H9 (cell line): ENCODE data around the gene SLCO3A1. TPM values are rescaled to one million over a fixed set of nuclear protein-coding genes. Genes with fewer than 3 reads are reported as not detected.
A peak's percentile ranks its signal among the peaks of the same experiment; 100 is the strongest.

Source experiments
- DNase-seq: peaks from one replicate; pipeline ENCODE4 v3.0.0-alpha.2; 2017
- H2AFZ ChIP-seq: one replicate; pipeline ENCODE4 v1.6.1; 2013; ENCODE audit warnings: mild to moderate bottlenecking, low read length, control low read depth, moderate library complexity
- H2AK5ac ChIP-seq: 2 replicates; pipeline ENCODE4 v1.6.1; 2013; ENCODE audit warnings: low read length, control low read depth, mixed read lengths; ENCODE audit not compliant: insufficient read length
- H2BK120ac ChIP-seq: one replicate; pipeline ENCODE4 v1.6.1; 2013; ENCODE audit warnings: low read depth, mild to moderate bottlenecking, low read length, control low read depth, inconsistent platforms; ENCODE audit not compliant: poor library complexity, severe bottlenecking
- H2BK12ac ChIP-seq: 2 replicates; pipeline ENCODE4 v1.6.1; 2013; ENCODE audit warnings: low read length, control low read depth, mixed read lengths, low read depth; ENCODE audit not compliant: insufficient read length
- H2BK15ac ChIP-seq: 2 replicates; pipeline ENCODE4 v1.6.1; 2013; ENCODE audit warnings: low read depth, low read length, control low read depth
- H2BK20ac ChIP-seq: one replicate; pipeline ENCODE4 v1.6.1; 2013; ENCODE audit warnings: low read depth, mild to moderate bottlenecking, low read length, control low read depth, inconsistent platforms; ENCODE audit not compliant: poor library complexity, severe bottlenecking
- H2BK5ac ChIP-seq: 2 replicates; pipeline ENCODE4 v1.6.1; 2013; ENCODE audit warnings: low read length, control low read depth, mixed read lengths; ENCODE audit not compliant: insufficient read length
- H3K14ac ChIP-seq: 2 replicates; pipeline ENCODE4 v1.6.1; 2013; ENCODE audit warnings: low read length, control low read depth; ENCODE audit not compliant: insufficient read depth
- H3K18ac ChIP-seq: 2 replicates; pipeline ENCODE4 v1.6.1; 2013; ENCODE audit warnings: low read depth, mild to moderate bottlenecking, mixed read lengths, low read length, control low read depth; ENCODE audit not compliant: insufficient read length
- H3K23ac ChIP-seq: 2 replicates; pipeline ENCODE4 v1.6.1; 2013; ENCODE audit warnings: low read length, control low read depth, mixed read lengths, low read depth; ENCODE audit not compliant: insufficient read length
- H3K23me2 ChIP-seq: 2 replicates; pipeline ENCODE4 v1.6.1; 2013; ENCODE audit warnings: low read depth, mild to moderate bottlenecking, mixed read lengths, low read length, control low read depth; ENCODE audit not compliant: insufficient read length, poor library complexity, severe bottlenecking
- H3K27ac ChIP-seq: 2 replicates; pipeline ENCODE4 v1.5.1; 2013; ENCODE audit warnings: low read length, control low read depth, mixed read lengths, low read depth; ENCODE audit not compliant: insufficient read length
- H3K27me3 ChIP-seq: 2 replicates; pipeline ENCODE4 v1.6.1; 2013; ENCODE audit warnings: low read length, control low read depth, inconsistent platforms; ENCODE audit not compliant: insufficient read depth
- H3K4ac ChIP-seq: 2 replicates; pipeline ENCODE4 v1.6.1; 2013; ENCODE audit warnings: low read depth, mild to moderate bottlenecking, control low read depth, inconsistent platforms, low read length, moderate library complexity
- H3K4me1 ChIP-seq: 2 replicates; pipeline ENCODE4 v1.6.1; 2013; ENCODE audit warnings: low read length, control low read depth, inconsistent platforms; ENCODE audit not compliant: insufficient read depth
- H3K4me2 ChIP-seq: 2 replicates; pipeline ENCODE4 v1.6.1; 2013; ENCODE audit warnings: low read length, control low read depth, mixed read lengths; ENCODE audit not compliant: insufficient read length, insufficient read depth
- H3K56ac ChIP-seq: 2 replicates; pipeline ENCODE4 v1.6.1; 2013; ENCODE audit warnings: low read depth, mild to moderate bottlenecking, mixed read lengths, low read length, control low read depth; ENCODE audit not compliant: insufficient read length
- H3K79me1 ChIP-seq: 2 replicates; pipeline ENCODE4 v1.6.1; 2013; ENCODE audit warnings: low read depth, mild to moderate bottlenecking, moderate library complexity, low read length, control low read depth, inconsistent platforms; ENCODE audit not compliant: insufficient read depth, poor library complexity, severe bottlenecking
- H3K79me2 ChIP-seq: 2 replicates; pipeline ENCODE4 v1.6.1; 2013; ENCODE audit warnings: low read length, control low read depth, inconsistent platforms; ENCODE audit not compliant: insufficient read depth
- H3K9ac ChIP-seq: 2 replicates; pipeline ENCODE4 v1.6.1; 2013; ENCODE audit warnings: low read length, control low read depth, mixed read lengths; ENCODE audit not compliant: insufficient read length; ENCODE audit errors: extremely low read depth
- H3K9me3 ChIP-seq: one replicate; pipeline ENCODE4 v1.6.1; 2013; ENCODE audit warnings: low read depth, low read length, inconsistent platforms; ENCODE audit not compliant: control insufficient read depth
- H3T11ph ChIP-seq: one replicate; pipeline ENCODE4 v1.6.1; 2013; ENCODE audit warnings: mild to moderate bottlenecking, low read length, control low read depth, inconsistent platforms
- H4K20me1 ChIP-seq: one replicate; pipeline ENCODE4 v1.6.1; 2013; ENCODE audit not compliant: control insufficient read depth, insufficient read length, insufficient read depth
- H4K5ac ChIP-seq: 2 replicates; pipeline ENCODE4 v1.6.1; 2013; ENCODE audit warnings: low read depth, mild to moderate bottlenecking, mixed read lengths, low read length, control low read depth; ENCODE audit not compliant: insufficient read length
- H4K8ac ChIP-seq: replicated peaks from 2 replicates; pipeline ENCODE4 v1.6.1; 2013; ENCODE audit warnings: low read length, control low read depth, mixed read lengths, low read depth; ENCODE audit not compliant: insufficient read length
- H4K91ac ChIP-seq: 2 replicates; pipeline ENCODE4 v1.6.1; 2013; ENCODE audit warnings: low read depth, mild to moderate bottlenecking, moderate library complexity, mixed read lengths, low read length, control low read depth; ENCODE audit not compliant: insufficient read length
- H3K27ac Mint-ChIP-seq, 3 experiments: 2 replicates in 2 of 3; 3 replicates in 1 of 3; pipeline ENCODE4 v1.8.0; 2020 to 2021; ENCODE audit warnings: mixed read lengths in 3 of 3, mild to moderate bottlenecking in 1 of 3, moderate library complexity in 1 of 3
- H3K27me3 Mint-ChIP-seq: 2 replicates; pipeline ENCODE4 v1.8.0; 2021; ENCODE audit warnings: low read depth, mild to moderate bottlenecking, moderate library complexity, mixed read lengths
- H3K36me3 Mint-ChIP-seq, 3 experiments: 2 replicates in 2 of 3; 3 replicates in 1 of 3; pipeline ENCODE4 v1.8.0; 2020 to 2021; ENCODE audit warnings: low read depth in 3 of 3, mixed read lengths in 3 of 3; ENCODE audit not compliant: insufficient read depth in 1 of 3
- H3K4me1 Mint-ChIP-seq, 2 experiments: 2 replicates each; pipeline ENCODE4 v1.8.0; 2020; ENCODE audit warnings: mixed read lengths in 2 of 2
- H3K4me3 Mint-ChIP-seq, 2 experiments: 2 replicates in 1 of 2; 3 replicates in 1 of 2; pipeline ENCODE4 v1.8.0; 2020 to 2021; ENCODE audit warnings: mild to moderate bottlenecking in 2 of 2, mixed read lengths in 2 of 2, moderate library complexity in 1 of 2
- H3K9me3 Mint-ChIP-seq, 2 experiments: 2 replicates in 1 of 2; 3 replicates in 1 of 2; pipeline ENCODE4 v1.8.0; 2020; ENCODE audit warnings: mild to moderate bottlenecking in 2 of 2, mixed read lengths in 2 of 2, moderate library complexity in 1 of 2
- CTCF ChIP-seq: fragments of 200-600 bp; sonication (generic); conservative IDR thresholded peaks from 3 replicates; pipeline ENCODE4 v1.8.0; 2021; ENCODE audit warnings: antibody characterized with exemption, mild to moderate bottlenecking
- WGBS: extraction: QIAGEN DNeasy Blood & Tissue Kit; methylation state at CpG from one replicate; pipeline ENCODE4 v1.1.7; 2013; ENCODE audit warnings: missing lambda C conversion rate, low lambda C conversion rate, mixed read lengths; ENCODE audit not compliant: insufficient read length; ENCODE audit errors: extremely low coverage; 5-methylcytosine and 5-hydroxymethylcytosine counted together
- total RNA-seq: library from RNA; stranded (reverse); gene quantifications from 2 replicates; pipeline ENCODE4 v1.2.1, GENCODE V29; 2021

SLCO3A1 gene
- total RNA-seq, 1 experiment from 2014 or later: 9.4 TPM

- no peak overlapping the region for H2BK12ac ChIP-seq
- no peak overlapping the region for H4K5ac ChIP-seq
- H3K23ac ChIP-seq: no peak overlapping the region
- no peak overlapping the region for H3K14ac ChIP-seq
- no peak overlapping the region for H2BK15ac ChIP-seq
- H4K91ac ChIP-seq: no peak overlapping the region
- no peaks in the 10 kb centered on the region for H4K20me1 ChIP-seq
- Mint-ChIP-seq H3K27me3 (no peaks in the 10 kb centered on the region; the same call in 1 of the 2 replicates), H3K27ac (0 out of 7 replicates have a peak overlapping the region, but pooled peaks of 1 of the 3 experiments have one; percentile 31), H3K36me3 (no peaks in the 10 kb centered on the region), H3K4me3 (no peak overlapping the region), H3K9me3 (no peaks in the 10 kb centered on the region; a peak in 1 of 5 replicates), H3K4me1 (peaks cover 13 to 16% of the 10 kb centered on the region in 2 experiments)
- H2AK5ac ChIP-seq: no peak overlapping the region
- H2BK120ac ChIP-seq: no peak overlapping the region
- no CpG with 5 or more reads among the region's 5 CpGs for WGBS
- H3K4me1 ChIP-seq: peaks cover 2% of the 10 kb centered on the region; the same call in 1 of the 2 replicates
- H2BK5ac ChIP-seq: no peak overlapping the region
- no peak overlapping the region for H3K4ac ChIP-seq
- no peak overlapping the region for H2AFZ ChIP-seq
- no peaks in the 10 kb centered on the region for H3K9me3 ChIP-seq
- H2BK20ac ChIP-seq: no peak overlapping the region
- no peak overlapping the region for H3K4me2 ChIP-seq
- H3K27me3 ChIP-seq: no peaks in the 10 kb centered on the region
- no peaks in the 10 kb centered on the region for H3K23me2 ChIP-seq
- no peaks in the 10 kb centered on the region for H3K79me2 ChIP-seq
- no peak overlapping the region for H3T11ph ChIP-seq
- no peak overlapping the region for H3K27ac ChIP-seq
- H4K8ac ChIP-seq: no peak overlapping the region
- no peak for DNase-seq
- no peak overlapping the region for H3K9ac ChIP-seq
- H3K79me1 ChIP-seq: no peaks in the 10 kb centered on the region
- no peak overlapping the region for H3K18ac ChIP-seq
- no peak for TF ChIP-seq CTCF
- no peak overlapping the region for H3K56ac ChIP-seq
Observed at GRCh38 chr15:91826443-91826842, 27.1 kb upstream of the SLCO3A1 start.
